ENCODE results near the gene CCNL1.
"Not testable (repeated sequence)": the region's sequence is repeated elsewhere in the genome, so short reads cannot be mapped to it uniquely, and the experiment has no call there.

The CCNL1 gene

GRCh38 chr3:157121522-157121921 is 38.4 kb downstream of the CCNL1 start:
- DNase-seq = no peak

- no peak for DNase-seq
Measured at GRCh38 chr3:157120071-157120892, 39.7 kb downstream of the CCNL1 start.

GRCh38 chr3:157119369-157119951 is 40.5 kb downstream of the CCNL1 start:
- peak; percentile 67 for DNase-seq

- DNase-seq = no peak
Measured at GRCh38 chr3:157117875-157118654, 41.9 kb downstream of the CCNL1 start.

GRCh38 chr3:157117206-157117605 is 42.7 kb downstream of the CCNL1 start:
- DNase-seq = no peak

GRCh38 chr3:157116017-157116416 is 43.9 kb downstream of the CCNL1 start:
- DNase-seq = no peak

- DNase-seq = no peak
Measured at GRCh38 chr3:157115069-157116006, 44.6 kb downstream of the CCNL1 start.

- no peak for DNase-seq
Measured at GRCh38 chr3:157113832-157114505, 46.0 kb downstream of the CCNL1 start.

GRCh38 chr3:157112536-157112935 is 47.4 kb downstream of the CCNL1 start:
- no peak for DNase-seq

GRCh38 chr3:157111518-157111917 is 48.4 kb downstream of the CCNL1 start:
- DNase-seq = no peak

- DNase-seq = no peak
Measured at GRCh38 chr3:157110761-157111278, 49.1 kb downstream of the CCNL1 start.

- no peak for DNase-seq
Measured at GRCh38 chr3:157109267-157110141, 50.4 kb downstream of the CCNL1 start.

- no peak for DNase-seq
Measured at GRCh38 chr3:157107644-157108133, 52.3 kb downstream of the CCNL1 start.

GRCh38 chr3:157107037-157107436 is 52.9 kb downstream of the CCNL1 start:
- no peak for DNase-seq

GRCh38 chr3:157104928-157105652 is 54.9 kb downstream of the CCNL1 start:
- peak; percentile 46 for DNase-seq

GRCh38 chr3:157104521-157104920 is 55.4 kb downstream of the CCNL1 start:
- DNase-seq = no peak

- DNase-seq = no peak
Measured at GRCh38 chr3:157103860-157104259, 56.1 kb downstream of the CCNL1 start.

GRCh38 chr3:157103280-157103679 is 56.7 kb downstream of the CCNL1 start:
- DNase-seq = no peak

- DNase-seq = not testable (repeated sequence)
Measured at GRCh38 chr3:157102595-157102994, 57.4 kb downstream of the CCNL1 start.

GRCh38 chr3:157102098-157102497 is 57.8 kb downstream of the CCNL1 start:
- DNase-seq = no peak

Data from CD4-positive, alpha-beta T cell treated with Interleukin-10 for 1 hour (primary cell).